IMR-90 (cell line): ENCODE measurements around the gene RPS3. TPM values are rescaled to one million over a fixed set of nuclear protein-coding genes. Genes with fewer than 3 reads are reported as not detected.

Source experiments
- ATAC-seq: fragments of 200-7000 bp; cut with Tn5 transposase; 2 replicates; pipeline ENCODE4 v1.9.1; 2020; ENCODE audit warnings: low read depth, mild to moderate bottlenecking, moderate library complexity
- BruUV-seq: library from RNA; stranded (reverse); fragments of 400-500 nt; replicated peaks from 2 replicates; lab custom pipeline; 2021; lab: Mats Ljungman, UMichigan
- CTCF ChIA-PET: fragments of 300-600 bp; formaldehyde crosslinking; extraction: SDS; loops from one replicate; lab custom pipeline; 2021; ENCODE audit warnings: antibody characterized with exemption; lab: Yijun Ruan, JAX
- POLR2A ChIA-PET: fragments of 300-600 bp; sonication (Branson Sonifier 250); formaldehyde crosslinking; loops from one replicate; lab custom pipeline; 2022; ENCODE audit warnings: antibody characterized with exemption; ENCODE audit not compliant: unreplicated experiment; lab: Charles Lee
- DNase-seq: peaks from one replicate; pipeline ENCODE4 v3.0.0; 2013
- H2AFZ ChIP-seq: replicated peaks from 2 replicates; pipeline ENCODE3; 2013; ENCODE audit warnings: low read length, mild to moderate bottlenecking; ENCODE audit not compliant: poor library complexity
- H2AK5ac ChIP-seq: 2 replicates; pipeline ENCODE4 v1.6.1; 2013; ENCODE audit warnings: low read depth, low read length, inconsistent platforms
- H2AK9ac ChIP-seq: replicated peaks from 2 replicates; pipeline ENCODE3; 2013; ENCODE audit warnings: mild to moderate bottlenecking, low read depth, low read length, moderate library complexity; ENCODE audit not compliant: poor library complexity
- H2BK120ac ChIP-seq: 2 replicates; pipeline ENCODE4 v1.6.1; 2013; ENCODE audit warnings: low read depth, low read length, inconsistent platforms
- H2BK15ac ChIP-seq: 3 replicates; pipeline ENCODE4 v1.6.1; 2013; ENCODE audit warnings: low read depth, low read length, inconsistent platforms
- H2BK20ac ChIP-seq: 2 replicates; pipeline ENCODE4 v1.6.1; 2013; ENCODE audit warnings: low read depth, mild to moderate bottlenecking, inconsistent platforms, low read length, moderate library complexity
- H2BK5ac ChIP-seq: 2 replicates; pipeline ENCODE4 v1.6.1; 2013; ENCODE audit warnings: mild to moderate bottlenecking, low read depth, low read length, inconsistent platforms; ENCODE audit not compliant: poor library complexity, severe bottlenecking
- H3K14ac ChIP-seq: replicated peaks from 2 replicates; pipeline ENCODE4 v1.6.1; 2013; ENCODE audit warnings: low read depth, low read length, inconsistent platforms
- H3K18ac ChIP-seq: 2 replicates; pipeline ENCODE4 v1.6.1; 2013; ENCODE audit warnings: low read depth, low read length, control low read depth
- H3K23ac ChIP-seq: 2 replicates; pipeline ENCODE4 v1.6.1; 2013; ENCODE audit warnings: low read depth, low read length, inconsistent platforms
- H3K27ac ChIP-seq: 2 replicates; pipeline ENCODE4 v1.5.1; 2013; ENCODE audit warnings: mild to moderate bottlenecking, control low read depth, low read length; ENCODE audit not compliant: insufficient read depth
- H3K27me3 ChIP-seq: 2 replicates; pipeline ENCODE4 v1.6.1; 2013; ENCODE audit warnings: low read length; ENCODE audit not compliant: control insufficient read depth, insufficient read depth
- H3K36me3 ChIP-seq: 2 replicates; pipeline ENCODE4 v1.6.1; 2013; ENCODE audit warnings: low read length, mixed read lengths; ENCODE audit not compliant: control insufficient read depth, insufficient read depth
- H3K4ac ChIP-seq: 2 replicates; pipeline ENCODE4 v1.6.1; 2013; ENCODE audit warnings: low read depth, low read length, inconsistent platforms
- H3K4me1 ChIP-seq: 2 replicates; pipeline ENCODE4 v1.6.1; 2013; ENCODE audit warnings: low read length, mixed read lengths; ENCODE audit not compliant: control insufficient read depth, insufficient read depth
- H3K4me2 ChIP-seq: 2 replicates; pipeline ENCODE4 v1.6.1; 2013; ENCODE audit warnings: low read depth, mild to moderate bottlenecking, control low read depth, low read length, moderate library complexity
- H3K4me3 ChIP-seq: 2 replicates; pipeline ENCODE4 v1.5.1; 2013; ENCODE audit warnings: low read depth, mild to moderate bottlenecking, control low read depth, low read length, moderate library complexity; ENCODE audit not compliant: insufficient read depth
- H3K56ac ChIP-seq: 2 replicates; pipeline ENCODE4 v1.6.1; 2013; ENCODE audit warnings: low read length, inconsistent platforms; ENCODE audit not compliant: insufficient read depth; ENCODE audit errors: extremely low read depth
- H3K79me1 ChIP-seq, 2 experiments: 2 replicates each; pipeline ENCODE4 v1.6.1; 2013; ENCODE audit warnings: low read length in 2 of 2, inconsistent platforms in 1 of 2, low read depth in 1 of 2
- H3K9ac ChIP-seq: 2 replicates; pipeline ENCODE4 v1.6.1; 2013; ENCODE audit warnings: low read depth, low read length, control low read depth
- H3K9me1 ChIP-seq: 2 replicates; pipeline ENCODE4 v1.6.1; 2013; ENCODE audit warnings: low read length, inconsistent platforms; ENCODE audit not compliant: insufficient read depth
- H3K9me3 ChIP-seq: 2 replicates; pipeline ENCODE4 v1.6.1; 2013; ENCODE audit warnings: low read length; ENCODE audit not compliant: control insufficient read depth, insufficient read depth
- H4K20me1 ChIP-seq: 2 replicates; pipeline ENCODE4 v1.6.1; 2013; ENCODE audit warnings: low read length, inconsistent platforms; ENCODE audit not compliant: insufficient read depth
- H4K5ac ChIP-seq: 2 replicates; pipeline ENCODE4 v1.6.1; 2013; ENCODE audit warnings: mild to moderate bottlenecking, low read depth, low read length, control low read depth
- H4K8ac ChIP-seq, 2 experiments: 2 replicates each; pipeline ENCODE4 v1.6.1; 2013; ENCODE audit warnings: low read depth in 2 of 2, low read length in 2 of 2, control low read depth in 1 of 2, inconsistent platforms in 1 of 2
- H4K91ac ChIP-seq: 2 replicates; pipeline ENCODE4 v1.6.1; 2013; ENCODE audit warnings: low read depth, low read length, inconsistent platforms; ENCODE audit not compliant: insufficient read depth
- BHLHE40 ChIP-seq: fragments of 150-350 bp; IDR thresholded peaks from 2 replicates; pipeline ENCODE4 v1.6.1; 2016; ENCODE audit warnings: mild to moderate bottlenecking, low read depth, low read length
- WGBS, 2 experiments: methylation state at CpG; one replicate each; pipeline versions ENCODE4 v1.1.5 to v1.1.7; 2013; ENCODE audit warnings: missing lambda C conversion rate in 2 of 2; ENCODE audit not compliant: insufficient read length in 1 of 2; ENCODE audit errors: extremely low coverage in 2 of 2; 5-methylcytosine and 5-hydroxymethylcytosine counted together
- dilution Hi-C: fragments of 300-500 bp; cut with HindIII; formaldehyde crosslinking; loops from one replicate; pipeline ENCODE4 v1.14.3; 2018; ENCODE audit warnings: low sequenced_read_pairs; ENCODE audit not compliant: unreplicated experiment
- in situ Hi-C: fragments of 300-500 bp; cut with MboI; formaldehyde crosslinking; loops from 3 replicates; pipeline ENCODE4 v1.14.3; 2019; ENCODE audit warnings: low sequenced_read_pairs, inconsistent platforms, mixed read lengths
- intact Hi-C: fragments of 100-400 bp; cut with micrococcal nuclease; formaldehyde crosslinking; loops from 2 replicates; pipeline ENCODE4 v1.10.0; 2022
- polyA plus RNA-seq, 3 experiments: library from polyadenylated mRNA; depleted of rRNA; stranded (reverse); fragments of >200 nt; gene quantifications; 2 replicates each; pipeline ENCODE4 v1.2.3, GENCODE V29; 2012; ENCODE audit warnings: low replicate concordance in 1 of 3
- total RNA-seq: library from RNA; depleted of rRNA; stranded (reverse); fragments of >200 nt; gene quantifications from 2 replicates; pipeline ENCODE4 v1.2.3, GENCODE V29; 2012
- TF ChIP-seq, protein P1 (sequence below): fragments of 150-350 bp; IDR thresholded peaks from 2 replicates; pipeline ENCODE4 v1.6.1; 2017; ENCODE audit warnings: mild to moderate bottlenecking, antibody characterized with exemption, low read length, low read depth

RPS3 gene
- total and polyA plus RNA-seq, 2 of the 4 experiments (the other 2 are of a cell fraction) = 2,360 to 2,477 TPM

DNA sequence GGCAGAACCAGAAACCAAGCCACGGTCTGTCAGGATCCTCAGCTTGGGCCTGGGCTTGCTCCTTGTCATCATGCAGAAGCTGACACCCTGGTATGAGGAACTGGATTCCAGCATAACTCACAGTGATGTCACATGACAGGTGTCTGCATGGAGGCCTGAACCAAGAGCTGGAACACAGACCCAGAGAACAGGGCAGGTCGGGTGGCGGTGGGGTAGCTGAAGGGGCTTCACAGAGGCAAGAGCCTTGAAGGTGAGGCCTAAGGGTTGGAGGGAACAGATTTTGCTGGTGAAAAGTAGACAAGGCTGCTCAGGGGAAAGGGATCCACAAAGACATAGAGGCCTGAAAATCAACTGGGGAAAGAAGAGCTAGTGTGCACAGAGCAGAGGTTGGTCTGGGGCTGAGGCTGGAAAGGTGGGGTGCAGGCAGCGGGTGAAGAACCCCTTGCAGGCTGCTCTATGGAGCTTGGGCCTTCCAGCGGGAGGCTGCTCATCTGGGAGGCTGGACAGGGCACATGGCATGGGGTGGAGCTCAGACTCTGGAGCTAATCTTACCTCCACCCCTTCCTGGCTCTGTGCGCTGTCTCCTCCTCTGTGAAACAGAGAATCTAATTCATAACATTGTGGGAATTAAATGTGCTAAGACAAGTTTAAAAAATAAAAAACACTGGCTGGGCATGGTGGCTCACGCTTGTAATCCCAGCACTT is 18.4 kb upstream of the RPS3 start:
- no peak overlapping the region for H2BK5ac ChIP-seq
- intact Hi-C loops = no loop called here
- no peak overlapping the region for H2AK5ac ChIP-seq
- no TSS peak for BruUV-seq
- H3K79me1 ChIP-seq = no peaks in the 10 kb centered on the region
- H3K9ac ChIP-seq = no peak overlapping the region
- no peak overlapping the region for H3K18ac ChIP-seq
- no peak overlapping the region for H2BK120ac ChIP-seq
- no peaks in the 10 kb centered on the region for H3K9me3 ChIP-seq
- H3K23ac ChIP-seq = no peak overlapping the region
- WGBS, 2 experiments = 88% methylated on average over 4 of the region's 7 CpGs; no CpG with 5 or more reads in 1 of the 2 experiments
- in situ Hi-C loops = loop anchor here (5.0 kb wide), 2 partner anchors 54 to 104 kb away; no protein-coding TSS in a partner anchor
- no peaks in the 10 kb centered on the region; the same call in 1 of the 2 replicates for H3K4me1 ChIP-seq
- no peak overlapping the region for H3K14ac ChIP-seq
- no peaks in the 10 kb centered on the region for H3K27me3 ChIP-seq
- H3K4me2 ChIP-seq = no peak overlapping the region
- DNase-seq (no peak), ATAC-seq (peak; percentile 40; the same call in 1 of the 2 replicates)
- no peak overlapping the region for H3K4ac ChIP-seq
- H4K20me1 ChIP-seq = peaks cover 5% of the 10 kb centered on the region; the same call in 1 of the 2 replicates
- H4K5ac ChIP-seq = no peak overlapping the region
- H3K4me3 ChIP-seq = no peak overlapping the region
- H3K9me1 ChIP-seq = no peaks in the 10 kb centered on the region
- dilution Hi-C loops = no loop called here
- no peaks in the 10 kb centered on the region for H3K36me3 ChIP-seq
- ChIA-PET CTCF (interaction anchor here (2.8 kb wide), 1 partner anchor 101 kb away, joined by 15 read pairs; no protein-coding TSS in a partner anchor), POLR2A (no interaction called here)
- no peak overlapping the region for H3K27ac ChIP-seq
- no peak overlapping the region for H4K8ac ChIP-seq
- no peak overlapping the region for H2BK20ac ChIP-seq
- no peak overlapping the region for H3K56ac ChIP-seq
- no peak overlapping the region for H2AK9ac ChIP-seq
- no peak overlapping the region for H2BK15ac ChIP-seq
- TF ChIP-seq BHLHE40 = no peak
- TF ChIP-seq, protein P1, sequence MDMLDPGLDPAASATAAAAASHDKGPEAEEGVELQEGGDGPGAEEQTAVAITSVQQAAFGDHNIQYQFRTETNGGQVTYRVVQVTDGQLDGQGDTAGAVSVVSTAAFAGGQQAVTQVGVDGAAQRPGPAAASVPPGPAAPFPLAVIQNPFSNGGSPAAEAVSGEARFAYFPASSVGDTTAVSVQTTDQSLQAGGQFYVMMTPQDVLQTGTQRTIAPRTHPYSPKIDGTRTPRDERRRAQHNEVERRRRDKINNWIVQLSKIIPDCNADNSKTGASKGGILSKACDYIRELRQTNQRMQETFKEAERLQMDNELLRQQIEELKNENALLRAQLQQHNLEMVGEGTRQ = peak; percentile 20; the same call in 1 of the 2 replicates
- no peak overlapping the region for H4K91ac ChIP-seq
- peak overlapping the region; percentile 16 for H2AFZ ChIP-seq
